T-helper 17 cell (primary cell): ENCODE results near the gene SEMA3B. TPM values are rescaled to one million over a fixed set of nuclear protein-coding genes. Genes with fewer than 3 reads are reported as not detected.

Source experiments
- ATAC-seq: fragments of 150-1000 bp; cut with Tn5 transposase; 2 replicates; pipeline ENCODE4 v1.10.0; 2021; ENCODE audit warnings: mild to moderate bottlenecking, moderate library complexity
- DNase-seq, 3 donors: peaks; one replicate each; pipeline versions ENCODE4 v3.0.0 to v3.0.0-alpha.2; 2020 to 2021
- H3K9me3 ChIP-seq: one replicate; pipeline ENCODE4 v1.7.0; 2013; ENCODE audit warnings: low read length, mild to moderate bottlenecking; ENCODE audit not compliant: control insufficient read depth, poor library complexity, severe bottlenecking
- H3K27ac Mint-ChIP-seq: one replicate; pipeline ENCODE4 v1.8.0; 2022; ENCODE audit warnings: mild to moderate bottlenecking, moderate library complexity, mixed read lengths
- H3K27me3 Mint-ChIP-seq: one replicate; pipeline ENCODE4 v1.8.0; 2022; ENCODE audit warnings: mixed read lengths
- H3K36me3 Mint-ChIP-seq: one replicate; pipeline ENCODE4 v1.8.0; 2022; ENCODE audit warnings: low read depth, mixed read lengths
- H3K4me1 Mint-ChIP-seq: one replicate; pipeline ENCODE4 v1.8.0; 2022; ENCODE audit warnings: mild to moderate bottlenecking, mixed read lengths
- H3K4me3 Mint-ChIP-seq: one replicate; pipeline ENCODE4 v1.8.0; 2022; ENCODE audit warnings: mild to moderate bottlenecking, moderate library complexity, mixed read lengths
- total RNA-seq, 4 donors: library from RNA in 2 of 4; stranded (reverse) in 2 of 4; gene quantifications; one replicate each; pipeline ENCODE4 v1.2.3 and lab custom pipeline; 2022 to 2026

SEMA3B gene
- total RNA-seq, 2 donors from 2014 or later: 1.7 to 1.8 TPM

DNA sequence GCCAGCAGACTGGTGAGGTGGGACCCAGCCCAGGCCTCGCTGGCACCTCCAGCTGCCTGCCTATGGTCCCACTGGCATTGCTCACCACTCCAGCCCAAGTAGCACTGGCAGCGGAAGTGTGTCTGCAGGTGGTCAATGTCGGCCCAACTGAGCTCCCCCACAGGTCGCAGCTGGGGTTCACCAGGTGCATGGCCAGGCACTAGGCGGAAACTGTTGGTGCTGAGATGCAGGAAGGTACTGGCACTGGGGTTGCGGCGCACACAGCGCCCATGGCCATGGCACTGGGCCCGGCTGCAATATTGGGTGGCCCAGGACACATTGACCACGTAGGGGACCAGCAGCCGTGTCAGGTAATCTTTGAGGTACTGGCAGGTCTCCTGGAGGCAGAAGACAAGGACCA is 49.2 kb downstream of the SEMA3B start:
- no peaks in the 10 kb centered on the region for H3K27me3 Mint-ChIP-seq
- H3K27ac Mint-ChIP-seq: no peak overlapping the region
- no peaks in the 10 kb centered on the region for H3K9me3 ChIP-seq
- ATAC-seq: no peak
- H3K4me3 Mint-ChIP-seq: no peak overlapping the region
- H3K4me1 Mint-ChIP-seq: peaks cover 33% of the 10 kb centered on the region
- no peak for DNase-seq
- no peaks in the 10 kb centered on the region for H3K36me3 Mint-ChIP-seq

DNA sequence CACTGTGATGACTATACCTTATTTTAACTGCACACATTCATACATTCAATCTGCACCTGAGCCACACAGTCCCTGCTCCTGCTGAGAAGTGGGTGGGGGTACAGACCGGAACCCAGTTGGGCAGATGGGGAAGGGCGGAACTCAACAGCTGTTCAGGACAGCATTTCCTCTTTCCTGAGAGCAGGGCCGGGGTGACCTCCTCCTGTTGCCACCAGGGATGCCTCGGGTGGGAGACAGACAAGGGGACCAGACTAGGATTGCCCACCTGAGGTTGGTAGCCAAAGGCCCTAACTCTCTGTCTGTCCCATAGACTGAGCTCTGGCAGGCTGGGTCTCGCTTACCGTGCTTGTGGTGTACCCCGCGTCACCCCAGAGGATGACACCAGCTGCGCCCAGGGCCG is 49.7 kb downstream of the SEMA3B start:
- H3K9me3 ChIP-seq: no peaks in the 10 kb centered on the region
- ATAC-seq: no peak
- Mint-ChIP-seq H3K4me1 (peaks cover 33% of the 10 kb centered on the region), H3K4me3 (no peak overlapping the region), H3K27ac (no peak overlapping the region), H3K36me3 (no peaks in the 10 kb centered on the region), H3K27me3 (no peaks in the 10 kb centered on the region)
- no peak for DNase-seq

DNA sequence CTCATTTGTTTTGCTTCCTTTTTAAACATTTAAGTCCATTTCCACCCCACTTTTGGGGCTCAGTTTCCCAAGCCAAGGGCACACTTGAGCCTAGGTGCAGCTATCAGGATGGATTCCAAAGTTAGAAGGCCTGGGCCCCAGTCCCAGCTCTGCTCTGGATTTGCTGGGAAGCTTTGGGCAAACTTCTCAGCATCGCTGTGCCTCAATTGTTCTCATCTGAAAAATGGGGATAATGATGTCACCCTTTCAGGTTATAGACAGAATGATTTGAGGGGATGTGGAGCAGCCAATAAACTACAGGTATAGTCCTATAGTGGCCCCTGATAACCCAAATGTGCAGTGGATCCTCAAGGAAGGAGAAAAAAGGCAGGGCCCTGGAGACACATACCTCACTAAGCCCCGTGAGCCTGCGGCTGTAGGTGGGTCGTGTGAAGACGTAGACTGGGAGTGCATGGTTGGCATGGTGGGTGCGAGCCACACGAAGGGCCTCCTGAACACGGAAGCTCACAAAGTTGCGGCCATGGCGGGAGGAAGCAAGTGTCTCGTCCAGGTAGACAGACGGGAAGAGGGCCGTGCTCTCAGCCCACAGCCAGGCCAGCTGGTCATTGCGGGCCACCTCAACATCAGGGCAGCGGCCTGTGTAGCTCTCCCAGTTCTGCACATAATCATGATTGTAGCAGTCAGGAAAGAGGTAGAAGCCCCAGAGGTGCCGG is 50.4 kb downstream of the SEMA3B start:
- no peak for ATAC-seq
- Mint-ChIP-seq H3K36me3 (no peaks in the 10 kb centered on the region), H3K4me1 (peaks cover 33% of the 10 kb centered on the region), H3K27ac (no peak overlapping the region), H3K4me3 (no peak overlapping the region), H3K27me3 (no peaks in the 10 kb centered on the region)
- no peaks in the 10 kb centered on the region for H3K9me3 ChIP-seq
- no peak for DNase-seq

DNA sequence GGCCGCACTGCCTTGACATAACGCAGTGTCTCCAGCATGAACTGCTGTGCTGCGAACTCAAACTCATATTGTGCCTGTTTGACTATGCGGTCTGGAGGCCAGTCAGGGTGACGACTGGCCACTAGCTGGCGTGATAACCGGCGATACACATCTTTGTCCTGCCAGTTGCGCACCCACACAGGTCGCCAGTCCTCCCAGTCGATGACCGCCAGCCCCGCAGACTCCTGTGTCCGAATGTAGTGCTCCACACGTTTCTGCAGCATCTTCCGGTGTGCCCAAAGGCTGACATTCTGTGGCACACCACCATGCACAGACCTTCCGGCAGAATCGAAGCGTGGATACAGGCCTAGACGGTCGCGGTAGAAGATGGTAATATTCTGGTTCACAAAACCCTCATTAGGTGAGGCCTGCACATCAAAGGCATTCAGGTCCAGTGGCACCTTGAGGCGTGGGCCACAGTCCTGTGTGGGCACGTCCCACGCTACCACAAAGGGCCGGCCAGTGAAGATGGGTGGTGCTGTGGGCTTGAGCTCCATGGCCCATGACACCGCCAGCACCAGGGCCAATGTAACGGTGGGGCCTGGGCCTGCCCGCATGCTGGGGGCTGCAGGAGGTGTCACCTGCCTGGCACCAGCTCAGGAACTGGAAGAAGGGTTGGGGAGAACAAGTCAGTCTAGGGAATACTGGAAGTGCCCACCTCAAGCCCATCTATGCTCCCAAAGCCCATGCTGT is 51.1 kb downstream of the SEMA3B start:
- DNase-seq: no peak
- H3K27me3 Mint-ChIP-seq: no peaks in the 10 kb centered on the region
- no peaks in the 10 kb centered on the region for H3K9me3 ChIP-seq
- peak overlapping the region; percentile 89 for H3K4me3 Mint-ChIP-seq
- ATAC-seq: no peak
- H3K4me1 Mint-ChIP-seq: peaks cover 38% of the 10 kb centered on the region
- peak overlapping the region; percentile 75 for H3K27ac Mint-ChIP-seq
- H3K36me3 Mint-ChIP-seq: no peaks in the 10 kb centered on the region

DNA sequence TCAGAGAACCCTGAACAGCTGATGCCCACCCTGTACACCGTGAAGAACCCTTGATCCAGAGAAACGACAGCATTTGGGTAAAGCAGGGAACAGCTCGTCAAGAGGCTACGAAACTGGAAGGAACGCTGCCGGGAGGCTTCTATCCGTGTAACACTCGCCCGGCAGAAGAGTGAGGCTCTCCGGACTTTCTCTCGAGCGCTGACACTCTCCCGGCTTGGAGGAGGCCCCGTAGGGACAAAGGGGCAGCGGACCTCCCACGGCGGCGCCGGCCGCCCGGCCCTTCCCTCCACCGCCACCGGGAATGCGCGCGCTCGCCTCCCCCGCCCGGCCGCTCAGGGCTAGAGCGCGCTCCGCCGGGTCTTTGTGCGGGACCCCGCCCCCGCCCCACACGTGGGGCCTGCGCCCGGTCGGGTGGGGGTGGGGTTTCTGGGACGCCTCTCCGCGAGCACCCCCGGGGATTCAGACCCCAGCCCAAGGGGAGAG is 51.9 kb downstream of the SEMA3B start:
- peaks cover 38% of the 10 kb centered on the region for H3K4me1 Mint-ChIP-seq
- no peaks in the 10 kb centered on the region for H3K9me3 ChIP-seq
- DNase-seq (peak in 2 of 3 donors; percentile 51 to 61), ATAC-seq (peak; percentile 45)
- H3K4me3 Mint-ChIP-seq: peak overlapping the region; percentile 89
- no peaks in the 10 kb centered on the region for H3K36me3 Mint-ChIP-seq
- peak overlapping the region; percentile 75 for H3K27ac Mint-ChIP-seq
- H3K27me3 Mint-ChIP-seq: no peaks in the 10 kb centered on the region

DNA sequence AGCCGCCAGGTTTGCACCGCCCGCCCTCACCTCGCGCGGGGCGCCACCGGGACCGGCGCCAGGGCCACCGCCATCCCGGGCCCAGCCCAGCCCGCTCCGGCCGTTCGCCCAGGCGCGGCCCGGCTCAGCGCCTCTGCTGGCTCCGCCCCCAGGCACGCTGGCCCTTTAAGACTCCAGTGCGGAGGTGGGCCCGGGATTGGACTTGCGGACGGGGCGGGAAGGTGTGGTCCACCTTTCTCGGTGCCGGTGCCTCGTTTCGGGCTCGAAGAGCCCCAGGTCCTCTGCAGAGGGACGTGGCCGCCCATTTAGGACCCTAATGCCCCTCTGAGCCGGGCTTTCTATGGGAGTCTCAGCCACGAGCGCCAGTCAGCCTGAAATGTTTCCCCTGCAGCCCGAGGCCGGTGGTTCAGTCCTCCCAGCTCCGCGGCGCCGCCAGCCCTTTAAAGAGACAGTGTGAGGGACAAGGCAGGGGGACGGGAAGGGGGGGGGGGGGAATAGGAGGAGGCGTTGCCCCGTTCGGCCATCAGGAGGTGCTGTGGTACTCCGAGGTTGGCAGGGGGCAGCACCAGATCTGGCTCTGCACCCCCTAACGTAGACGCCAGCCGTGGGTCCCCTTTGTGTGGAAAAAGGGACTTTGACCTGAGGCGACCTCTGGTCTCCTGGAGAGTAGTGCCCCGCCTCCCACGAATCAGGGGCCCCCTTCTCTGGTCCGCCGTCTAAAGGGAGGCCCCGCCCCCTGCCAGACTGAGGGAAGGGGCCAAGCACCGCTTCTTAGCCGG is 52.6 kb downstream of the SEMA3B start:
- H3K9me3 ChIP-seq: no peaks in the 10 kb centered on the region
- Mint-ChIP-seq H3K36me3 (no peaks in the 10 kb centered on the region), H3K4me3 (peak overlapping the region; percentile 89), H3K4me1 (peaks cover 33% of the 10 kb centered on the region), H3K27me3 (no peaks in the 10 kb centered on the region), H3K27ac (peak overlapping the region; percentile 59)
- DNase-seq (peak; percentile 68 to 69 (median 68)), ATAC-seq (peak; percentile 75)

DNA sequence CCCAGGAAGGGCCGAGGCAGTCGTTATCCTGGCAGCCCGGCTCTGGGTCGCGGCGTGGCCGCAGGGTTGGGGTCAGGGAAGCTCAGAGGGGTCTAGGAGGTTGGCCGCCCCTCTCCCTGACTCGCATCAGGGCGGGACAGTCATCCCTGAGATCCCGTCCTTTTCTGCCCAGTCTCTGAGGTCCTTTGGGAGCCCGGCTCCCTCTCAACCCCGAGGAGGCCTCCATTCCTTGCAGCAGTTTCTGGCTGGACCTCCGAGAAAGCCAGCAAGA is 53.1 kb downstream of the SEMA3B start:
- H3K9me3 ChIP-seq: no peaks in the 10 kb centered on the region
- no peaks in the 10 kb centered on the region for H3K27me3 Mint-ChIP-seq
- peaks cover 33% of the 10 kb centered on the region for H3K4me1 Mint-ChIP-seq

DNA sequence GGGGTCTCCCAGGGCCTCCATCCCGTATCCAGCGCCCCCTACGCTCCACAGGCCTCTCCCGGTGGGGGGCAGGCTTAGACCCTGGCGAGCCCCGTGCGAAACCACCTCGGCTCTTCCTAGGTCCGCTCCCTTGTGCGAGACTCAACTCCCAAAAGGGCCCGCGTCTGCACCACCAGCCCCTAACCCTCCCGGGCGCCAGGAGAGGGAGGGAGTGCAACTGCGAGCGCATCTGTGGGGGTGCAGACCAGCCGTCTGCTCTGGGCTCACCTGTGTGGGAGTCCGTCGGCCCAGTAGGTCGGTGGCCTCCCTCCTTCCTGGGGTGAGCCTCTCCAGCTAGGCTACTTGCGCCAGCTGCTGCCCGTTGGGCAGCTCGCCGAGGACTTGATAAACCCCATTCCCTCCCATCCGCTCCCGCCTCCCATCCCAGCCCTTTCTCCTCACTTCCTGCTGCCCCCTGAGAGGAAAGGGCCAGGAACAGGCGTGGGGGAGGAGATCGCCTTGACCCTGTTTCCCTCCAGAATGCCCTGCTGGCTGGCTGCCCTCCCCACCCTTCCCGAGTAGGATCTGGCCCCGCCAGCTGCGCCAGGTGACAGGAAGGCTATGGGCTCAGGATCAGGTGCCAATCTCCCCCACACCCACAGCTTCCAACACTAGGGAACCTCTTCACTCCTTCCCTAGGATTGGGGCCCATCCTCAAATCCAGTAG is 53.6 kb downstream of the SEMA3B start, which contains the start of gene HYAL2:
Gene HYAL2 (minus strand): TSS at position 360 of the 706 bp plus-strand sequence. CDS start 2,256 bp downstream, outside the sequence.
- ATAC-seq (no peak), DNase-seq (no peak)
- H3K27me3 Mint-ChIP-seq: no peaks in the 10 kb centered on the region
- H3K4me3 Mint-ChIP-seq: peak within 1 kb of the TSS; percentile 89
- H3K4me1 Mint-ChIP-seq: peaks cover 33% of the 10 kb centered on the region
- peak within 1 kb of the TSS; percentile 59 for H3K27ac Mint-ChIP-seq
- no peaks in the 10 kb centered on the region for H3K9me3 ChIP-seq
- H3K36me3 Mint-ChIP-seq: no peaks in the 10 kb centered on the region

More for the DNA sequence above, 53.1 kb downstream of the SEMA3B start:
- Mint-ChIP-seq H3K4me3 (peak overlapping the region; percentile 56), H3K27ac (no peak overlapping the region), H3K36me3 (no peaks in the 10 kb centered on the region)
- ATAC-seq (no peak), DNase-seq (no peak)

DNA sequence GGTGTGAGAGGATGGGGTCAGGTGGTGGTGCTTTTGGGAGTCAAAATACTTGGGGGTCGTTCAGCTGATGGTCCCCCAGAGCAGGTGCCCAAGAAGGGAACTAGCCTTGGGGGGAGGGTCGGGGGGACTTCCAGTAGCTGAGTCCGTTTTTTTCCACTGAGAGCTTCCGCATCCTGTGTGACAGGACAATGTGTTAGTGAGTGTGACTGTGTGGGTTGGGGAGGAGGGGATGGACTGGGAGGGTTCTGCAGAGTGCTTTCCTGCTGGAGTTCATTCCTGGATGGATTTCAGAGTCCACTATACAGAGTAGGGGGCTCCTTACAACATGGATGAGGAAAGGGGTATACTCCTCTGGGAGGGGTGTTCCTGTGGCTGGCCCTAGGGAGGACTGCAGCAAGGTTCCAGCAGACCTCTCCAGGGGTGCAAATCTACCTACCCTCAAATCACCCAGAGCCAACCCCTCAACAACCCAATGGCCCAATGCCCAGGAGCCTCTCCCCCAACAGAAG is 54.2 kb downstream of the SEMA3B start:
- no peaks in the 10 kb centered on the region for H3K9me3 ChIP-seq
- H3K4me3 Mint-ChIP-seq: no peak overlapping the region
- peaks cover 30% of the 10 kb centered on the region for H3K4me1 Mint-ChIP-seq
- no peaks in the 10 kb centered on the region for H3K36me3 Mint-ChIP-seq
- no peaks in the 10 kb centered on the region for H3K27me3 Mint-ChIP-seq
- DNase-seq (no peak), ATAC-seq (no peak)
- no peak overlapping the region for H3K27ac Mint-ChIP-seq

DNA sequence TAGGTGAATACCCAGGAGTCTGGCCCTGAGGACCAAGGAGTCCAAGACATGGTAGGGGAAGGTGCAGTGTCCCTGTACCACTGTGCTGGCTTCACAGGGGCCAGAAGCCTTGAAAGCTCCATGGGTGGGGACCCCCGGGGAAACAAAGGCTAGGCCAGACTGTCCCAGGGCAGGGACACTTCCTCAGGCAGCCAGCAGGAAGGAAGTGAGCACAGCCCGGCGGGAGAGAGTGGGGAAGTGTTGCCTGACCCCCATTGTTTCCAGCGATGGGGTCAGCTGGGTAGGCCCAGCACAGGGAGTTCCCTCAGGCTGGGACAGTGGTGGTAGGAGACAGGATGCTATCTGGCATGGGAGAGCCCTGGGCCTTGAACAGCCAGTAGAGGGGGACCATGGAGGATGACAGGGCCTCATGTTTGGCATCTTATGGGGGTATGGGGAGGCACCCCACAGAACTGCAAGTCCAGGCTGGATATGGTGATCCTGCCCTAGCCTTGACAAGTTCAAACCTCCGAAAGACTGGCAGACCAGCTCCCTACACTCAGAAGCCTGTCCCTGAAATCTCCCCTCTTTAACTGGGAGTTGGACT is 54.8 kb downstream of the SEMA3B start:
- Mint-ChIP-seq H3K4me3 (no peak overlapping the region), H3K36me3 (no peaks in the 10 kb centered on the region), H3K4me1 (peaks cover 32% of the 10 kb centered on the region), H3K27me3 (no peaks in the 10 kb centered on the region), H3K27ac (no peak overlapping the region)
- ATAC-seq: no peak
- DNase-seq: no peak
- H3K9me3 ChIP-seq: no peaks in the 10 kb centered on the region

DNA sequence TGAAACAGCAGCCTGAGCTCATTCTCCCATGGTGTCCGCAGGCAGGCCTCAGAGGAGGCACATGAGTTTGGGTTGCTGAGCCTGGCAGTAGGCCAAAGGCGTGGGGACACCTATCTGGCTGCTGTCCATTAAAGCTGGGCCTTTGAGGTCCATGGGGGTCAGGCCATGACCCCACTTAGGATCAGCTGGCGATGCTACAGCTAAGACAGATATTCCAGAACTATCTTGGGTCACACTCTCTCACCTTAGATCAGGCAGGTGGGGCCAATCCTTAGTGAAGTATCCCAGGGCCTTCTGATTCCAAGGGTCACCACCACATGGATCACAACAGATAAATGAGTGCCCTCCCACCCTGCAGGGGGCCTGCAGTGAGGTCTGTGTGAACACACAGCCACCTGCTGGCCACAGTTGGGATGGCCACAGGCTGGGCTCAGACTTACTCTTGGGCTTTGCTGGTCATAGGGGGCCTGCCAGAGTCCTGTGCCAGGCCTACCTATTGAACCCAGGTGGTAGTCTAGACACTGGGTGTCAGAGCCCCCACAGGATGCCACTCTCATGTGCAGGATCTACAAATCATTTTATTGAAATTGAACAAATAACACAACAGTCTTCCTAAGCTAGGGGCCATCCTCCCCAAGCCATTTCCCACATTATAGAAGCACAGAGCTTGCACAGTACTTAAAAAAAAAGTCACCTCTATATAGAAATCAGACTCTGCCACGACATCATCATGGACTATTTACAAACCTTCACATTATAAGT is 55.6 kb downstream of the SEMA3B start:
- H3K27ac Mint-ChIP-seq: peak overlapping the region; percentile 32

DNA sequence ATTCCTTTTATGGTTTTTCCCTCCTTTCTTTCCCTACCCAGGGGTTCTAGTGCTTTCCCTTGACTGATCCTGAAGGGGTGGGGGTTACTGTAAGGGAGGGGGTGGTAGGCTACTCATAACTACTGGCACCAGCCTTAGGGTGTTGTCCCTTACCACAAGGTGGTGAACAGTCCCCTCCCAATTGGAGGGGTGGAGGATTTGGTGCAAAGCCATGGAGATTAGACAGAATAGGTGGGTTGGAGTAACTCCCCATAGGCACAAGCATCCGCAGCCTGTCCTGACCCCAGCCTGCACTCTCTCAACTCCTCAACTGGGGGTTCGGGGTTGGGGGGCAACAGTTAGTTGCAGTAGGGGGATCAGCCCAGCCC is 56.1 kb downstream of the SEMA3B start:
- no peak for DNase-seq
- H3K36me3 Mint-ChIP-seq: no peaks in the 10 kb centered on the region
- H3K9me3 ChIP-seq: no peaks in the 10 kb centered on the region
- H3K4me3 Mint-ChIP-seq: no peak overlapping the region
- no peak overlapping the region for H3K27ac Mint-ChIP-seq
- H3K27me3 Mint-ChIP-seq: no peaks in the 10 kb centered on the region
- no peak for ATAC-seq
- H3K4me1 Mint-ChIP-seq: peaks cover 25% of the 10 kb centered on the region

More for the DNA sequence above, 55.6 kb downstream of the SEMA3B start:
- peak in 2 of 3 donors; percentile 40 to 58 for DNase-seq
- Mint-ChIP-seq H3K4me3 (no peak overlapping the region), H3K27me3 (no peaks in the 10 kb centered on the region), H3K4me1 (peaks cover 29% of the 10 kb centered on the region), H3K36me3 (no peaks in the 10 kb centered on the region)
- ATAC-seq: no peak
- no peaks in the 10 kb centered on the region for H3K9me3 ChIP-seq
